ENCODE measurements around the gene MAGEB17. TPM values are rescaled to one million over a fixed set of nuclear protein-coding genes. Genes with fewer than 3 reads are reported as not detected.

MAGEB17 gene, protein sequence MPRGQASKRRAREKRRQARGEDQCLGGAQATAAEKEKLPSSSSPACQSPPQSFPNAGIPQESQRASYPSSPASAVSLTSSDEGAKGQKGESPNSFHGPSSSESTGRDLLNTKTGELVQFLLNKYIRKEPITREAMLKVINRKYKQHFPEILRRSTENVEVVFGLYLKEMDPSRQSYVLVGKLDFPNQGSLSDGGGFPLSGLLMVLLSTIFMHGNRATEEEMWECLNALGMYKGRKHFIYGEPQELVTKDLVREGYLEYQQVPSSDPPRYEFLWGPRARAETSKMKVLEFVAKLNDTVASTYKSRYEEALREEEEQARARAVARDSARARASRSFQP
- not detected in 2 replicates for total RNA-seq (ENCODE audit: low replicate concordance)

GRCh38 chrX:16167181-16167580 is at the start of gene MAGEB17:
MAGEB17 (plus strand) TSS chrX:16167481; CDS start chrX:16170383, 2,902 bp downstream.

DNA sequence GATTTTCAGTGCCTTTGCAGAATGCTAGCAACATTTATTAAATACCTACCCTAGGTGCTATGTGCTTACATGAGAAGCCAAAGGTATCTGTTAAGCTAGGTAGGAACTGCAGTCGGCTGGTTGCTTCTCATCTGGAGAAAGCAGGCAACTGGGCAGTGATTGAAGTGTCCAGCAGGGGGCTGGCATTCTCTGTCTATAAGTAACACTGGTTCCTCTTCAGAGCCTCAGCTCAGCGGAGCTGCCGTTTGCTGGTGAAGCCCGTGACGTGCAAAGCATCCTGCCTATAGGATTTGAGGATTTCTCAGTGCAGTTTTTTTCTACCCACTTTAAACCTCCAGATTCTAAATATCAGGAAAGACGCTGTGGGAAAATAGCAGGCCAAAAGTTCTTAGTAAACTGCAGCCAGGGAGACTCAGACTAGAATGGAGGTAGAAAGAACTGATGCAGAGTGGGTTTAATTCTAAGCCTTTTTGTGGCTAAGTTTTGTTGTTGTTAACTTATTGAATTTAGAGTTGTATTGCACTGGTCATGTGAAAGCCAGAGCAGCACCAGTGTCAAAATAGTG is 44.0 kb upstream of the MAGEB17 start, which contains the start of gene GRPR:
Gene GRPR, plus strand, starts transcription at position 344 of the 565 bp plus-strand sequence. CDS start 389 bp downstream, outside the sequence.

Other genes with a start within 250 kb of the MAGEB17 start
- 0.83 TPM in 1 of 2 replicates, not detected in the other for gene GRPR, start 43.9 kb upstream of the MAGEB17 start, total RNA-seq (ENCODE audit: low replicate concordance)